Uterus (tissue), 4 donors: ENCODE results near the gene ARHGAP44. TPM values are rescaled to one million over a fixed set of nuclear protein-coding genes. Genes with fewer than 3 reads are reported as not detected.

Experiments
- DNase-seq, 2 donors: peaks; one replicate each; pipeline ENCODE4 v3.0.0-alpha.2; 2019 to 2020
- H3K27ac ChIP-seq, 2 donors: fragments of 200-600 bp; sonication (generic); 1 replicate in 1 of 2; 2 replicates in 1 of 2; pipeline ENCODE4 v1.5.1; 2016 to 2018
- H3K27me3 ChIP-seq, 2 donors: fragments of 200-600 bp; sonication (generic); one replicate each; pipeline ENCODE4 v1.5.1; 2018 to 2019; ENCODE audit warnings: control low read depth in 1 of 2
- H3K36me3 ChIP-seq, 2 donors: fragments of 200-600 bp; sonication (generic); one replicate each; pipeline ENCODE4 v1.5.1; 2019; ENCODE audit warnings: control low read depth in 1 of 2
- H3K4me1 ChIP-seq, 2 donors: fragments of 200-600 bp; sonication (generic); one replicate each; pipeline ENCODE4 v1.5.1; 2018 to 2019; ENCODE audit warnings: control low read depth in 1 of 2
- H3K4me3 ChIP-seq, 2 donors: fragments of 200-600 bp; sonication (generic); 1 replicate in 1 of 2; 2 replicates in 1 of 2; pipeline ENCODE4 v1.5.1; 2018 to 2019; ENCODE audit warnings: mild to moderate bottlenecking in 1 of 2
- H3K9me3 ChIP-seq, 2 donors: fragments of 200-600 bp; sonication (generic); one replicate each; pipeline ENCODE4 v1.5.1; 2019; ENCODE audit warnings: control low read depth in 1 of 2
- CTCF ChIP-seq, 4 experiments: fragments of 200-600 bp in 2 of 4; fragments of 450-650 bp in 2 of 4; sonication (generic) in 2 of 4; IDR thresholded peaks; one replicate each; pipeline ENCODE4 v1.5.1; 2016 to 2019; ENCODE audit warnings: antibody characterized with exemption in 4 of 4, mild to moderate bottlenecking in 2 of 4, moderate library complexity in 1 of 4
- POLR2A ChIP-seq, 2 donors: fragments of 450-650 bp; IDR thresholded peaks; one replicate each; pipeline ENCODE4 v1.6.1; 2016; ENCODE audit warnings: antibody characterized with exemption in 2 of 2, mild to moderate bottlenecking in 1 of 2, moderate library complexity in 1 of 2
- intact Hi-C: fragments of 100-400 bp; cut with DNase I; formaldehyde crosslinking; loops from one replicate; pipeline ENCODE4 v1.15.1; 2023; ENCODE audit warnings: low total_unique reads
- total RNA-seq, 4 donors: library from RNA; depleted of rRNA in 3 of 4; stranded (reverse); fragments of >200 nt in 3 of 4; gene quantifications; one replicate each; pipeline versions ENCODE4 v1.1.0 to v1.2.4, GENCODE V29; 2014 to 2023
- donor health status: DM: yes; HTN: yes; CAD: no.

ARHGAP44 gene
- total RNA-seq, 4 donors from 2014 or later, result 2.6 to 19.1 (median 13.2) TPM

GRCh38 chr17:12998461-12998860, 209.2 kb downstream of the ARHGAP44 start:
- no peak for TF ChIP-seq POLR2A (IDR thresholded peaks at IDR 0.05)
- no peak for TF ChIP-seq CTCF (IDR thresholded peaks at IDR 0.05)
- no peak for DNase-seq
- H3K4me1 ChIP-seq, result no peaks in the 10 kb centered on the region

GRCh38 chr17:12998874-12999273, 209.6 kb downstream of the ARHGAP44 start:
- no peak overlapping the region for H3K27ac ChIP-seq
- DNase-seq, result no peak
- TF ChIP-seq POLR2A (IDR thresholded peaks at IDR 0.05) (no peak), CTCF (IDR thresholded peaks at IDR 0.05) (no peak)
- intact Hi-C loops, result no loop called here
- H3K27me3 ChIP-seq, result no peaks in the 10 kb centered on the region
- no peak overlapping the region for H3K4me3 ChIP-seq
- no peaks in the 10 kb centered on the region for H3K9me3 ChIP-seq
- H3K36me3 ChIP-seq, result no peaks in the 10 kb centered on the region
- H3K4me1 ChIP-seq, result no peaks in the 10 kb centered on the region

More at GRCh38 chr17:12998461-12998860, 209.2 kb downstream of the ARHGAP44 start:
- no peaks in the 10 kb centered on the region for H3K9me3 ChIP-seq
- no peaks in the 10 kb centered on the region for H3K27me3 ChIP-seq
- no peak overlapping the region for H3K27ac ChIP-seq
- intact Hi-C loops, result no loop called here
- no peak overlapping the region for H3K4me3 ChIP-seq
- H3K36me3 ChIP-seq, result no peaks in the 10 kb centered on the region

DNA sequence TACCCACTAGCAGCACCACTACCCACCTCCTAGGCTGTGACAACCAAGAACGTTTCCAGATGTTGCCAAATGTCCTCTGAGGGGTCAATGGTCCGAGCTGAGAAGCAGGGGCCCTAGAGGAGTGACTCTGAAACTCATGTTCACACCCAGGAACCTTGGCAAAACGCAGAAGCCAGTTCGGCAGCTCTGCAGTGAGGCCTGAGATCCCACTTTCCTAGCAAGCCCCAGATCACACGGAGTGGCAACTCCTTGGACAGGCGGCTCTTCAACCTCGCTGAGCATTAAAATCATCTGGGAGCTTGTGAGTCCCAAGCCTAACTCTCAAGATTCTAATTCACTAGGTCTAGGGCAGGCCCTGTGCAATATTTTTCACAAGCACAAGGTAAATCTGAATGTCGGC, 211.3 kb downstream of the ARHGAP44 start:
- Histone ChIP-seq H3K4me1 (no peaks in the 10 kb centered on the region), H3K27me3 (no peaks in the 10 kb centered on the region), H3K9me3 (no peaks in the 10 kb centered on the region), H3K4me3 (no peak overlapping the region), H3K36me3 (no peaks in the 10 kb centered on the region), H3K27ac (no peak overlapping the region)
- intact Hi-C loops, result no loop called here
- no peak for DNase-seq
- TF ChIP-seq POLR2A (IDR thresholded peaks at IDR 0.05), result no peak
- no peak for TF ChIP-seq CTCF (IDR thresholded peaks at IDR 0.05)

GRCh38 chr17:13001991-13002615, 212.8 kb downstream of the ARHGAP44 start:
- Histone ChIP-seq H3K27ac (no peak overlapping the region), H3K4me3 (no peak overlapping the region), H3K36me3 (no peaks in the 10 kb centered on the region), H3K27me3 (no peaks in the 10 kb centered on the region), H3K4me1 (no peaks in the 10 kb centered on the region), H3K9me3 (no peaks in the 10 kb centered on the region)
- DNase-seq, result no peak
- intact Hi-C loops, result no loop called here
- TF ChIP-seq POLR2A (IDR thresholded peaks at IDR 0.05) (no peak), CTCF (IDR thresholded peaks at IDR 0.05) (no peak)

DNA sequence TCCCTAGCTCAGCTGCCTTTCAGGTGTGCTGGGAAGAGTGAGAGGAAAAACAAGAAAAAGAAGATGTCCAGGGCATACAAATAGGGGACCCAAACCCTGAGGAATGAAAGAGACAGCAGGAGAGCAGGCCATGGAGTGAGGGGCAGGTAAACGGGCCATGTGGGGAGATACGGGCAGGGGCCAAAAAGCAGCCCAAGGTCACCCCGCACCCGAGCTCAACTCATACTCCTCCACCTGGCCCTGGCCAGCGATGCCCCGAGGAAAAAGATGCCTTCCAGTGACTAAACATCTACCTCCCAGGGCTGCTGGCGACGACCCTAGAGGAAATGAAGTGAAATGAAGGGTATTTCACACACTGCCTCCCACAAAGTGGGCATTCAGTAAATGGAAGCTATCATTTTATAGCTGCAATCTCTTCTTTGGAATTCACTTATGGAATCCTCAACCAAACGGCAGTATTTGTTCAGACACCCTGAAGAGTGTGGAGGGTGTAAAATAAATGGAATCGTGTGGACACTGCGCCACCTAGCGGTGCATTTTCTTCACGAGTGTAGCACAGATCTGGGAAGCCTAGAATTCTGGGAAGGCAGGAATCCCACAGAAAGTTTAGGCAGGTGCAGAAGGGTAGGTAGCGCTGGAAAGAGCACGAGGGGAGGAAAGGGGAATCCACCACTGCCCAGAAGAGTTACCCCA, 213.6 kb downstream of the ARHGAP44 start:
- Histone ChIP-seq H3K4me3 (no peak overlapping the region), H3K9me3 (no peaks in the 10 kb centered on the region), H3K27me3 (no peaks in the 10 kb centered on the region), H3K4me1 (no peaks in the 10 kb centered on the region), H3K27ac (no peak overlapping the region), H3K36me3 (no peaks in the 10 kb centered on the region)
- DNase-seq, result peak; percentile 81 to 82
- intact Hi-C loops, result no loop called here
- TF ChIP-seq CTCF (IDR thresholded peaks at IDR 0.05), result peak; percentile 76 to 82 (median 80)
- no peak for TF ChIP-seq POLR2A (IDR thresholded peaks at IDR 0.05)
